Heart left ventricle (tissue), 16 donors: ENCODE measurements around the gene ADCY7. TPM values are rescaled to one million over a fixed set of nuclear protein-coding genes. Genes with fewer than 3 reads are reported as not detected.
A peak's percentile ranks its signal among the peaks of the same experiment; 100 is the strongest.

Source experiments
- ATAC-seq, 4 donors: fragments of 200-7000 bp; cut with Tn5 transposase; one replicate each; pipeline ENCODE4 v1.9.1; 2020 to 2022; ENCODE audit warnings: moderate library complexity in 4 of 4, mild to moderate bottlenecking in 3 of 4, moderate number of reproducible peaks in 1 of 4
- DNase-seq, 5 donors: peaks; one replicate each; pipeline ENCODE4 v3.0.0-alpha.2; 2020
- H3K27ac ChIP-seq, 12 donors: fragments of 200-600 bp; sonication (generic) in 4 of 12; one replicate each; pipeline versions ENCODE4 v1.5.0 to v1.8.0; 2016 to 2022; ENCODE audit warnings: mild to moderate bottlenecking in 2 of 12
- H3K27me3 ChIP-seq, 9 donors: fragments of 200-600 bp; sonication (generic) in 2 of 9; one replicate each; pipeline versions ENCODE4 v1.5.1 to v1.8.0; 2016 to 2022; ENCODE audit warnings: mild to moderate bottlenecking in 3 of 9
- H3K36me3 ChIP-seq, 9 donors: fragments of 200-600 bp; sonication (generic) in 2 of 9; one replicate each; pipeline versions ENCODE4 v1.5.0 to v1.8.0; 2018 to 2022; ENCODE audit warnings: mild to moderate bottlenecking in 2 of 9
- H3K4me1 ChIP-seq, 12 donors: fragments of 200-600 bp; sonication (generic) in 4 of 12; one replicate each; pipeline versions ENCODE4 v1.5.0 to v1.8.0; 2016 to 2022; ENCODE audit warnings: mild to moderate bottlenecking in 3 of 12
- H3K4me3 ChIP-seq, 12 donors: fragments of 200-600 bp; sonication (generic) in 4 of 12; one replicate each; pipeline versions ENCODE4 v1.5.0 to v1.8.0; 2017 to 2022; ENCODE audit warnings: mild to moderate bottlenecking in 9 of 12, moderate library complexity in 4 of 12
- H3K9me3 ChIP-seq, 12 donors: fragments of 200-600 bp; sonication (generic) in 4 of 12; one replicate each; pipeline versions ENCODE4 v1.5.0 to v1.8.0; 2016 to 2022; ENCODE audit warnings: mild to moderate bottlenecking in 1 of 12
- POLR2A ChIP-seq, 2 donors: fragments of 450-650 bp; IDR thresholded peaks; one replicate each; pipeline ENCODE4 v1.6.1; 2017; ENCODE audit warnings: antibody characterized with exemption in 2 of 2, mild to moderate bottlenecking in 2 of 2, moderate library complexity in 2 of 2
- WGBS, 4 donors: extraction: QIAGEN DNeasy Blood & Tissue Kit in 2 of 4; methylation state at CpG; one replicate each; pipeline versions ENCODE4 v1.1.5 to v1.1.7; 2013 to 2018; 5-methylcytosine and 5-hydroxymethylcytosine counted together
- intact Hi-C, 10 donors: fragments of 100-400 bp; cut with DNase I; formaldehyde crosslinking; loops; one replicate each; pipeline versions ENCODE4 v1.11.1 to v1.14.2; 2022
- long read RNA-seq, 3 donors: library from polyadenylated mRNA; unstranded; transcript quantifications; one replicate each; pipeline ENCODE4 v2.0.0, GENCODE V29; 2020 to 2021
- polyA plus RNA-seq, 2 donors: library from polyadenylated mRNA; stranded (reverse); fragments of 200-250 nt; gene quantifications; one replicate each; pipeline ENCODE4 v1.2.3, GENCODE V29; 2013
- total RNA-seq, 9 donors: library from RNA; depleted of rRNA in 2 of 9; stranded (reverse); fragments of >200 nt in 2 of 9; fragmentation: NEBNext Ultra II Directional in 3 of 9; extraction: Animal tissue kit (Norgen Biotek cat#: 25700) in 3 of 9; gene quantifications; one replicate each; pipeline versions ENCODE4 v1.1.0 to v1.2.4, GENCODE V29; 2016 to 2023
- TF ChIP-seq, protein P1 (sequence below), 12 donors: fragments of 200-600 bp; sonication (generic) in 4 of 12; IDR thresholded peaks; one replicate each; pipeline versions ENCODE4 v1.5.0 to v1.8.0; 2018 to 2022; ENCODE audit warnings: antibody characterized with exemption in 12 of 12, mild to moderate bottlenecking in 5 of 12
- donor health status: ischemic (EF 13 %, LVEDD 7.1; RV severe dilation, severe dysfunction).
- donor health status: healthy with polysubstance abuse.
- donor health status: DM: no; HTN: yes; CAD: no.
- donor health status: DM: no; HTN: no; CAD: no.
- donor health status: ischemic (EF 25% LVEDD 6.9; RV normal size, moderate dysfunction).
- donor health status: ischemic (EF 25% LVEDD 5.7; RV mildly dilated, moderate dysfunction).
- donor health status: healthy.
- donor health status: DM: yes; HTN: yes; CAD: no.
- donor health status: ischemic (EF 35%, LVEDD 5.7; RV mildly dilated, moderate dysfunction).
- donor health status: nonischemic (EF 11% LVEDD 7.7; RV severe dilation, severe dysfunction).
- donor health status: DM: yes; HTN: yes; CAD: no.
- donor health status: PGD.
- donor health status: ischemic (EF 29% LVEDD 5.4; RV normal size, mild dysfunction).
- donor health status: nonischemic (EF 23%, LVEDD 6.1; RV moderate dilation, normal function).

ADCY7 gene
- 10 to 100 TPM in 3 of 9 donors, 1 to 10 TPM in 6; 3.2 to 46.7 (median 9.0) TPM for total RNA-seq
- polyA plus RNA-seq: 1 to 10 TPM; 3.8 to 5.3 TPM
- long read RNA-seq, donor 1: 0 reads
- long read RNA-seq, donor 2: 0 reads
- long read RNA-seq, donor 3, partial matches to known transcripts: 1 of 2 reads
- long read RNA-seq, donor 3, other reads (novel, unspliced or antisense): 1 of 2 reads

DNA sequence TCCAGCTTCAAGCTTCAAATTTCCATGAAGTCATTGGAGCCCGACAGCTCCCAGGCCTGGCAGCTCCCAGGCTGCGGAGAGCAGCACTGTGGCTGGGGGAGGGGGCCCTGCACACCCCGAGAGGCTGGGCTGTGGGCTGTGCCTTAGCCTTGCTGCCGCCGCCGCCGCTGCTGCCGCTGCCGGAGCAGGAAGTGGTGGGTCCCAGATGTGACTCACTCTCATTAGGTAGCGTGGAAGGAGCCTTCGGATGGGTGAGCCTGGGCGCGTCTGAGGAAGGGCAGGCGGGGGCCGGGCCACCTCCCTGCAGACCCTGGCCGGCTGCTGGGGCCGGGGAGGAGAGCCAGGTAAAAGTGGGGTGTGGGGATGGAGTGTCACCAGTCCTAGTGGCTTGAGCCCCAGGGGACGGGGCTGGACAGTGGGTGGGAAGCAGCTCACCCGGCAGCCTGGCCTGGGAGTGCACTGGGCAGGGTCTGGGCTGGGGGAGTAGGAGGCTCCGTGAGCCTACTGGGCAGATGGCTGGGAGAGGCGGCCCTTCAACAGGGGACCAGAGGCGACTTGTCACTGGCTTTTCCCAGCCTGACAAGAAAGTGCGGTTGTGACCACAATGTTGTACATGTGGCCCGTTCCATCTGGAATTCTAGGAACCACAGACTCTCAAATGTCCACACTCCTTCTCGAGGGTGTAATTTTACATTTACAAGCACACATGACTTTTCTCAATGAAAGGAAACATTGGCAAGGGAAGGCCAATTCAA, at the start of gene ADCY7:
Gene ADCY7, plus strand, starts transcription at position 215 of the 755 bp plus-strand sequence. CDS start 21,629 bp downstream, outside the sequence.
- Histone ChIP-seq H3K9me3 (no peaks in the 10 kb centered on the region), H3K27me3 (no peaks in the 10 kb centered on the region), H3K27ac (peak within 1 kb of the TSS in 5 of 12 donors; percentile 45 to 90 (median 71)), H3K4me1 (peaks cover 0 to 69% (median 0%) of the 10 kb centered on the region in 12 donors), H3K4me3 (peak within 1 kb of the TSS in 10 of 12 donors; percentile 24 to 67 (median 48)), H3K36me3 (no peaks in the 10 kb centered on the region)
- intact Hi-C loops: loop anchor here in 1 of 10 donors (10.0 kb wide), 1 partner anchor 48 kb away; no protein-coding TSS in a partner anchor
- ATAC-seq: peak in 3 of 4 donors; percentile 78 to 92 (median 89)
- WGBS, 4 donors: 33 to 60% (median 37%) methylated on average over 21 to 25 of the region's 25 CpGs
- TF ChIP-seq, protein P1, sequence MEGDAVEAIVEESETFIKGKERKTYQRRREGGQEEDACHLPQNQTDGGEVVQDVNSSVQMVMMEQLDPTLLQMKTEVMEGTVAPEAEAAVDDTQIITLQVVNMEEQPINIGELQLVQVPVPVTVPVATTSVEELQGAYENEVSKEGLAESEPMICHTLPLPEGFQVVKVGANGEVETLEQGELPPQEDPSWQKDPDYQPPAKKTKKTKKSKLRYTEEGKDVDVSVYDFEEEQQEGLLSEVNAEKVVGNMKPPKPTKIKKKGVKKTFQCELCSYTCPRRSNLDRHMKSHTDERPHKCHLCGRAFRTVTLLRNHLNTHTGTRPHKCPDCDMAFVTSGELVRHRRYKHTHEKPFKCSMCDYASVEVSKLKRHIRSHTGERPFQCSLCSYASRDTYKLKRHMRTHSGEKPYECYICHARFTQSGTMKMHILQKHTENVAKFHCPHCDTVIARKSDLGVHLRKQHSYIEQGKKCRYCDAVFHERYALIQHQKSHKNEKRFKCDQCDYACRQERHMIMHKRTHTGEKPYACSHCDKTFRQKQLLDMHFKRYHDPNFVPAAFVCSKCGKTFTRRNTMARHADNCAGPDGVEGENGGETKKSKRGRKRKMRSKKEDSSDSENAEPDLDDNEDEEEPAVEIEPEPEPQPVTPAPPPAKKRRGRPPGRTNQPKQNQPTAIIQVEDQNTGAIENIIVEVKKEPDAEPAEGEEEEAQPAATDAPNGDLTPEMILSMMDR (IDR thresholded peaks at IDR 0.05): no peak
- no peak for TF ChIP-seq POLR2A (IDR thresholded peaks at IDR 0.05)
- peak; percentile 54 to 90 (median 74) for DNase-seq

DNA sequence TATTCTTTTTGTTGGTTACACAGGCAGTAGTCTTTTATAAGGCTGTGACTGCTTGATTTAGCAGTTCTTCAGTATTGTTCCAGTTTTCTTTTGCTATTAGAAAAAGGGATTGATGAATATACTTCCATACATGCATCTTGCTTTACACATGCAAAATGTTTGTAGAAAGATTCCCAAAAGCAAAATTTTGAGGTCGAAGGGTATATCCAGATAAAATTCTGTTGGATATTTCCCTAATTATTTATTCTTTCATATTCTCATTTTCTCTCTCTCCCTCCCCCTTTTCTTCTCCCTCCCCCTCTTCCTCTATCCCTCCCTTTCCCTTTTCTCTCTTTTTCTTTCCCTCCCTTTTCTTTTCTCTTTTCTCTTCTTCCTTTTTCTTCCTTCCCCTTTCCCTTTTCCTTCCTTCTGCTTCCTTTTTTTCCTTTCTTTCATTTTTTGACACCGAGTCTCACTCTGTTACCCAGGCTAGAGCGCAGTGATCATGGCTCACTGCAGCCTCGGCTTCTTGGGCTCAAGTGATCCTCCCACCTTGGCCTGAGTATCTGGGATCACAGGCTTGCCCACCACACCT, 46.9 kb upstream of the ADCY7 start:
- Histone ChIP-seq H3K4me1 (no peaks in the 10 kb centered on the region), H3K27me3 (no peaks in the 10 kb centered on the region), H3K36me3 (peaks cover 0 to 96% (median 78%) of the 10 kb centered on the region in 9 donors), H3K9me3 (no peaks in the 10 kb centered on the region), H3K4me3 (no peak overlapping the region), H3K27ac (no peak overlapping the region)
- intact Hi-C loops: loop anchor here in 9 of 10 donors (5.0 to 10.0 kb wide), 4 partner anchors 135 to 585 kb away; no protein-coding TSS in a partner anchor
- DNase-seq (no peak), ATAC-seq (no peak)
- TF ChIP-seq, protein P1 (IDR thresholded peaks at IDR 0.05): no peak
- no peak for TF ChIP-seq POLR2A (IDR thresholded peaks at IDR 0.05)
- WGBS, 4 donors: 93 to 97% (median 96%) methylated on average over 4 of the region's 4 CpGs

DNA sequence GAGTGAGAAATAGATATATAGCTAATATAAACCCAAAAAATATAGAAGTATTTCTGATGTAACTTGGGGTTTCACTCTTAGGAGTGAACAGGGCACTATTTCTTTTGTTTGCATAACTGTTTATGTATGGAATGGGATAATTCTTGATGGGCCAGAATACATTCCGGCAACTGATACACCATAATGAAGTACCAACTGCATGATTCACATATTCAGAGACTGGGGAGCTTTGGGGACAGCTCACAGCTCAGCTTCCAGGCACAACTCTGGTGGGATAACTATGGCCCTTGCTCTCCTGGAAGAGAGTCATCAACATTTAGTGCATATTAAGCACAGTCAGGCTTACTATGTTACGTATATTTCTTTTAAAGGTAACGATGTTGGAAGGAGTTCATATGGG, 42.1 kb upstream of the ADCY7 start:
- ATAC-seq (no peak), DNase-seq (no peak)
- peaks cover 0 to 3% (median 0%) of the 10 kb centered on the region in 12 donors for H3K4me1 ChIP-seq
- intact Hi-C loops: no loop called here
- TF ChIP-seq, protein P1 (IDR thresholded peaks at IDR 0.05): no peak
- no peak for TF ChIP-seq POLR2A (IDR thresholded peaks at IDR 0.05)
- H3K36me3 ChIP-seq: peaks cover 0 to 94% (median 78%) of the 10 kb centered on the region in 9 donors
- no peaks in the 10 kb centered on the region for H3K27me3 ChIP-seq
- no peaks in the 10 kb centered on the region for H3K9me3 ChIP-seq
- no peak overlapping the region for H3K4me3 ChIP-seq
- no peak overlapping the region for H3K27ac ChIP-seq
- WGBS, 4 donors: 93 to 98% (median 95%) methylated on average over 3 of the region's 3 CpGs

DNA sequence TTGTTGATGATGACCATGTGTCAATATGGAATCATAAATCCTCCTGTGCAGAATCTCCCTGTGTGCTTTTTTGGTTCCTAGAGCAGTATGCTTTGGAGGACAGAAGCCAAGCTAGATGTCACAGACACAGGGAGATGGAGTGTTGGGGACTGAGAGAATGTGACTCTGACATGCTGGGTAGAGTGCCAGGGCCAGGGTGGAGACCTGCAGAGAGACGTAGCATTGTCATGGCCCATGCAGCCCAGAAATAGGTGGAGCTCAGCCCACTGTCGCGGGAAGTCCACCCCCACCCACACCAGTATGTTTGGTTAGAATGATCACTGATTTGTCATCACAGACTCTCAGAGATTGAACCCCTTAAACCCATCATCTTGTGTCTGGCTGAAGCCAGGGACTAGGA, 39.2 kb upstream of the ADCY7 start:
- no peak for TF ChIP-seq POLR2A (IDR thresholded peaks at IDR 0.05)
- TF ChIP-seq, protein P1 (IDR thresholded peaks at IDR 0.05): no peak
- Histone ChIP-seq H3K27ac (no peak overlapping the region), H3K27me3 (no peaks in the 10 kb centered on the region), H3K9me3 (no peaks in the 10 kb centered on the region), H3K36me3 (peaks cover 0 to 91% (median 72%) of the 10 kb centered on the region in 9 donors), H3K4me3 (no peak overlapping the region), H3K4me1 (peaks cover 0 to 3% (median 0%) of the 10 kb centered on the region in 12 donors)
- intact Hi-C loops: no loop called here
- WGBS, 4 donors: 49 to 76% (median 74%) methylated on average over 3 of the region's 3 CpGs
- ATAC-seq (peak in 3 of 4 donors; percentile 55 to 83 (median 81)), DNase-seq (no peak)
